IPS DF 6.9 (cell line): ENCODE data around the gene ATCAY.
"Not testable (repeated sequence)": the region's sequence is repeated elsewhere in the genome, so short reads cannot be mapped to it uniquely, and the experiment has no call there.

Source experiments
- DNase-seq: peaks from one replicate; pipeline ENCODE4 v3.0.0-alpha.2; 2013; ENCODE audit warnings: low read depth, low spot score
- H3K27ac ChIP-seq: one replicate; pipeline ENCODE4 v1.5.1; 2013; ENCODE audit warnings: low read length, control low read depth
- H3K27me3 ChIP-seq: 2 replicates; pipeline ENCODE4 v1.6.1; 2013; ENCODE audit warnings: mild to moderate bottlenecking, low read length; ENCODE audit not compliant: control insufficient read depth, insufficient read depth
- H3K36me3 ChIP-seq: 2 replicates; pipeline ENCODE4 v1.6.1; 2013; ENCODE audit warnings: low read length; ENCODE audit not compliant: control insufficient read depth, insufficient read depth
- H3K4me1 ChIP-seq: 2 replicates; pipeline ENCODE4 v1.6.1; 2013; ENCODE audit warnings: low read length; ENCODE audit not compliant: control insufficient read depth, insufficient read depth
- H3K4me3 ChIP-seq: 2 replicates; pipeline ENCODE4 v1.5.1; 2013; ENCODE audit warnings: mild to moderate bottlenecking, low read length
- H3K9me3 ChIP-seq: 2 replicates; pipeline ENCODE4 v1.6.1; 2013; ENCODE audit warnings: low read length, inconsistent platforms; ENCODE audit not compliant: control insufficient read depth, insufficient read depth
- WGBS: extraction: QIAGEN DNeasy Blood & Tissue Kit; methylation state at CpG from one replicate; pipeline ENCODE4 v1.1.7; 2013; ENCODE audit warnings: mixed read lengths, missing lambda C conversion rate; ENCODE audit not compliant: insufficient read length, insufficient coverage; 5-methylcytosine and 5-hydroxymethylcytosine counted together

The ATCAY gene

GRCh38 chr19:3949294-3949693 is 68.8 kb downstream of the ATCAY start:
- Histone ChIP-seq H3K27me3 (no peaks in the 10 kb centered on the region), H3K9me3 (no peaks in the 10 kb centered on the region), H3K4me1 (no peaks in the 10 kb centered on the region), H3K27ac (no peak overlapping the region), H3K36me3 (peaks cover 1% of the 10 kb centered on the region; the same call in 1 of the 2 replicates), H3K4me3 (no peak overlapping the region)
- no CpG with 5 or more reads among the region's 11 CpGs for WGBS
- DNase-seq, result no peak

GRCh38 chr19:3949997-3950859 is 69.7 kb downstream of the ATCAY start:
- Histone ChIP-seq H3K36me3 (no peaks in the 10 kb centered on the region), H3K4me3 (no peak overlapping the region), H3K4me1 (no peaks in the 10 kb centered on the region), H3K27me3 (no peaks in the 10 kb centered on the region), H3K9me3 (no peaks in the 10 kb centered on the region), H3K27ac (no peak overlapping the region)
- no peak for DNase-seq
- WGBS, result no CpG with 5 or more reads among the region's 20 CpGs

GRCh38 chr19:3950871-3951861 is 70.7 kb downstream of the ATCAY start:
- Histone ChIP-seq H3K27me3 (no peaks in the 10 kb centered on the region), H3K4me1 (no peaks in the 10 kb centered on the region), H3K4me3 (no peak overlapping the region), H3K9me3 (no peaks in the 10 kb centered on the region), H3K27ac (no peak overlapping the region), H3K36me3 (no peaks in the 10 kb centered on the region)
- no CpG with 5 or more reads among the region's 41 CpGs for WGBS
- DNase-seq, result no peak

GRCh38 chr19:3952755-3953276 is 72.3 kb downstream of the ATCAY start:
- not testable (repeated sequence) for H3K4me3 ChIP-seq, H3K9me3 ChIP-seq, H3K36me3 ChIP-seq, DNase-seq, H3K4me1 ChIP-seq, H3K27me3 ChIP-seq, H3K27ac ChIP-seq
- no CpG with 5 or more reads among the region's 9 CpGs for WGBS

GRCh38 chr19:3954107-3954506 is 73.6 kb downstream of the ATCAY start:
- WGBS, result no CpG with 5 or more reads among the region's 12 CpGs
- peaks cover 6% of the 10 kb centered on the region for H3K36me3 ChIP-seq

GRCh38 chr19:3955276-3955675 is 74.8 kb downstream of the ATCAY start:
- not testable (repeated sequence) for H3K27me3 ChIP-seq, H3K9me3 ChIP-seq, H3K4me1 ChIP-seq, DNase-seq, H3K4me3 ChIP-seq, H3K27ac ChIP-seq
- no CpG with 5 or more reads among the region's 13 CpGs for WGBS
- peaks cover 17% of the 10 kb centered on the region for H3K36me3 ChIP-seq

More at GRCh38 chr19:3954107-3954506, 73.6 kb downstream of the ATCAY start:
- no peak overlapping the region for H3K4me3 ChIP-seq
- no peak for DNase-seq
- H3K27ac ChIP-seq, result no peak overlapping the region
- H3K9me3 ChIP-seq, result no peaks in the 10 kb centered on the region
- H3K27me3 ChIP-seq, result no peaks in the 10 kb centered on the region
- H3K4me1 ChIP-seq, result no peaks in the 10 kb centered on the region

- Histone ChIP-seq H3K4me1 (no peaks in the 10 kb centered on the region), H3K27me3 (no peaks in the 10 kb centered on the region), H3K9me3 (no peaks in the 10 kb centered on the region), H3K27ac (no peak overlapping the region), H3K4me3 (no peak overlapping the region), H3K36me3 (peaks cover 18% of the 10 kb centered on the region)
- no CpG with 5 or more reads among the region's 10 CpGs for WGBS
- no peak for DNase-seq
Measured at GRCh38 chr19:3955688-3956087, 75.2 kb downstream of the ATCAY start.

GRCh38 chr19:3958836-3959765 is 78.6 kb downstream of the ATCAY start:
- Histone ChIP-seq H3K4me1 (no peaks in the 10 kb centered on the region), H3K27ac (no peak overlapping the region), H3K36me3 (peaks cover 38% of the 10 kb centered on the region), H3K4me3 (no peak overlapping the region), H3K9me3 (no peaks in the 10 kb centered on the region), H3K27me3 (no peaks in the 10 kb centered on the region)
- WGBS, result no CpG with 5 or more reads among the region's 86 CpGs
- no peak for DNase-seq

- no peaks in the 10 kb centered on the region for H3K4me1 ChIP-seq
- WGBS, result no CpG with 5 or more reads among the region's 15 CpGs
Measured at GRCh38 chr19:3959766-3960131, 79.3 kb downstream of the ATCAY start.

More at GRCh38 chr19:3959766-3960131, 79.3 kb downstream of the ATCAY start:
- Histone ChIP-seq H3K27me3 (no peaks in the 10 kb centered on the region), H3K4me3 (no peak overlapping the region), H3K36me3 (peaks cover 44% of the 10 kb centered on the region), H3K9me3 (no peaks in the 10 kb centered on the region), H3K27ac (no peak overlapping the region)
- DNase-seq, result no peak
